EL (cell line): ENCODE data around the gene MRPL37.
"Not testable (repeated sequence)": the region's sequence is repeated elsewhere in the genome, so short reads cannot be mapped to it uniquely, and the experiment has no call there.

ENCODE experiments used
- DNase-seq: peaks from one replicate; pipeline ENCODE4 v3.0.0-alpha.2; 2016

Gene MRPL37

GRCh38 chr1:54199765-54200518 lies at the start of gene MRPL37, which contains the start of gene CYB5RL:
TSS of gene MRPL37 (plus strand) at chr1:54200167. CDS start at chr1:54200244, 77 bp downstream.
TSS of gene CYB5RL (minus strand) at chr1:54200030. CDS start at chr1:54195616, 4,414 bp downstream.
- peak; percentile 96 for DNase-seq

GRCh38 chr1:54151013-54151412 lies 49.0 kb upstream of the MRPL37 start:
- DNase-seq = no peak

- no peak for DNase-seq
Measured at GRCh38 chr1:54152696-54153095, 47.3 kb upstream of the MRPL37 start, which contains the start of gene CDCP2. TSS of gene CDCP2 (minus strand) at chr1:54153000. CDS start at chr1:54152922, 78 bp downstream.

- DNase-seq = peak; percentile 56
Measured at GRCh38 chr1:54153535-54154439, 46.2 kb upstream of the MRPL37 start.

GRCh38 chr1:54156201-54156600 lies 43.8 kb upstream of the MRPL37 start:
- DNase-seq = no peak

GRCh38 chr1:54156986-54157385 lies 43.0 kb upstream of the MRPL37 start:
- DNase-seq = no peak

GRCh38 chr1:54157401-54157800 lies 42.6 kb upstream of the MRPL37 start:
- no peak for DNase-seq

- DNase-seq = peak; percentile 29
Measured at GRCh38 chr1:54158071-54158470, 41.9 kb upstream of the MRPL37 start.

- DNase-seq = no peak
Measured at GRCh38 chr1:54159733-54160316, 40.1 kb upstream of the MRPL37 start.

- DNase-seq = peak; percentile 13
Measured at GRCh38 chr1:54160351-54160750, 39.6 kb upstream of the MRPL37 start.

- DNase-seq = no peak
Measured at GRCh38 chr1:54161495-54162168, 38.3 kb upstream of the MRPL37 start.

- no peak for DNase-seq
Measured at GRCh38 chr1:54163051-54163450, 36.9 kb upstream of the MRPL37 start.

GRCh38 chr1:54163573-54163972 lies 36.4 kb upstream of the MRPL37 start:
- no peak for DNase-seq

- DNase-seq = no peak
Measured at GRCh38 chr1:54165146-54165545, 34.8 kb upstream of the MRPL37 start.

GRCh38 chr1:54166357-54166756 lies 33.6 kb upstream of the MRPL37 start:
- DNase-seq = not testable (repeated sequence)

GRCh38 chr1:54167422-54168139 lies 32.4 kb upstream of the MRPL37 start:
- peak; percentile 67 for DNase-seq

GRCh38 chr1:54168206-54168965 lies 31.6 kb upstream of the MRPL37 start:
- DNase-seq = no peak

GRCh38 chr1:54169068-54169467 lies 30.9 kb upstream of the MRPL37 start:
- no peak for DNase-seq

- no peak for DNase-seq
Measured at GRCh38 chr1:54171016-54171415, 29.0 kb upstream of the MRPL37 start.

- DNase-seq = no peak
Measured at GRCh38 chr1:54171606-54172005, 28.4 kb upstream of the MRPL37 start.
